ENCODE measurements around the gene EHMT2. TPM values are rescaled to one million over a fixed set of nuclear protein-coding genes. Genes with fewer than 3 reads are reported as not detected.

EHMT2 gene
- 55.6 and 57.8 TPM in 2 replicates for total RNA-seq

GRCh38 chr6:31897612-31898382 is at the start of gene EHMT2:
TSS of gene EHMT2 (minus strand) at chr6:31897698. CDS start at chr6:31897677, 21 bp downstream.

GRCh38 chr6:31945507-31946369 is 48.2 kb upstream of the EHMT2 start, which contains the start of gene CFB:
TSS of gene CFB (plus strand) at chr6:31946095. CDS start at chr6:31946222, 127 bp downstream.

GRCh38 chr6:31927242-31927862 is 29.9 kb upstream of the EHMT2 start, which contains the start of gene C2:
TSS of gene C2 (plus strand) at chr6:31927717. CDS start at chr6:31927753, 36 bp downstream.

GRCh38 chr6:31901953-31902643 is 4.6 kb upstream of the EHMT2 start, which contains the start of gene ZBTB12:
TSS of gene ZBTB12 (minus strand) at chr6:31902086. CDS start at chr6:31901305, 781 bp downstream.

GRCh38 chr6:31878726-31879125 is 18.8 kb downstream of the EHMT2 start, which contains the start of gene SLC44A4:
TSS of gene SLC44A4 (minus strand) at chr6:31878997. CDS start at chr6:31878980, 17 bp downstream.

GRCh38 chr6:31862344-31863235 is 34.9 kb downstream of the EHMT2 start, which contains the start of gene NEU1:
TSS of gene NEU1 (minus strand) at chr6:31862821. CDS start at chr6:31862776, 45 bp downstream.

Small RNAs within 50 kb of the gene (small RNA-seq; reads per million reads assigned to genes)
- gene AL645922.1 (not detected), gene SNORD48 (41.2 reads per million, percentile 97 among the genes with 10 or more reads in this experiment), gene SNORD52 (not detected)

Other genes with a start within 250 kb of the EHMT2 start
- gene BAG6, start 245.0 kb downstream of the EHMT2 start, total RNA-seq = 203 and 221 TPM in 2 replicates
- 0.65 and 1.2 TPM in 2 replicates for gene APOM, start 241.8 kb downstream of the EHMT2 start, total RNA-seq
- 24.4 and 24.5 TPM in 2 replicates for gene C6orf47, start 236.9 kb downstream of the EHMT2 start, total RNA-seq
- gene GPANK1, start 232.7 kb downstream of the EHMT2 start, total RNA-seq = 18.5 and 18.8 TPM in 2 replicates
- gene CSNK2B, start 231.6 kb downstream of the EHMT2 start, total RNA-seq = 117 and 141 TPM in 2 replicates
- 6.3 and 8.4 TPM in 2 replicates for gene LY6G5B, start 227.7 kb downstream of the EHMT2 start, total RNA-seq
- gene LY6G5C, start 216.6 kb downstream of the EHMT2 start, total RNA-seq = 0.16 TPM in 1 of 2 replicates, not detected in the other
- 32.8 and 40.7 TPM in 2 replicates for gene ABHD16A, start 194.4 kb downstream of the EHMT2 start, total RNA-seq
- not detected in 2 replicates for gene LY6G6F, start 190.8 kb downstream of the EHMT2 start, total RNA-seq
- gene LY6G6D, start 182.3 kb downstream of the EHMT2 start, total RNA-seq = not detected in 2 replicates
- not detected in 2 replicates for gene LY6G6C, start 176.0 kb downstream of the EHMT2 start, total RNA-seq
- gene MPIG6B, start 174.3 kb downstream of the EHMT2 start, total RNA-seq = not detected in 2 replicates
- gene DDAH2, start 168.4 kb downstream of the EHMT2 start, total RNA-seq = 62.3 and 78.3 TPM in 2 replicates
- 499 and 664 TPM in 2 replicates for gene CLIC1, start 161.2 kb downstream of the EHMT2 start, total RNA-seq
- 9.6 and 11.7 TPM in 2 replicates for gene MSH5, start 157.7 kb downstream of the EHMT2 start, total RNA-seq
- 0.61 TPM in 1 of 2 replicates, not detected in the other for gene SAPCD1, start 135.0 kb downstream of the EHMT2 start, total RNA-seq
- gene VWA7, start 120.4 kb downstream of the EHMT2 start, total RNA-seq = under 0.01 and 0.97 TPM in 2 replicates
- 48.5 and 60.0 TPM in 2 replicates for gene VARS1, start 101.9 kb downstream of the EHMT2 start, total RNA-seq
- gene LSM2, start 90.7 kb downstream of the EHMT2 start, total RNA-seq = 15.1 and 19.4 TPM in 2 replicates
- 0.73 and 0.97 TPM in 2 replicates for gene HSPA1L, start 82.4 kb downstream of the EHMT2 start, total RNA-seq
- gene HSPA1A, start 82.2 kb downstream of the EHMT2 start, total RNA-seq = 148 and 178 TPM in 2 replicates
- gene HSPA1B, start 70.0 kb downstream of the EHMT2 start, total RNA-seq = 149 and 152 TPM in 2 replicates
- gene NEU1, start 34.9 kb downstream of the EHMT2 start, total RNA-seq = 74.3 and 76.3 TPM in 2 replicates
- not detected in 2 replicates for gene SLC44A4, start 18.7 kb downstream of the EHMT2 start, total RNA-seq
- gene ZBTB12, start 4.4 kb upstream of the EHMT2 start, total RNA-seq = 2.3 and 4.4 TPM in 2 replicates
- 2.1 and 3.3 TPM in 2 replicates for gene C2, start 30.0 kb upstream of the EHMT2 start, total RNA-seq
- gene CFB, start 48.4 kb upstream of the EHMT2 start, total RNA-seq = 13.5 and 31.3 TPM in 2 replicates
- gene NELFE, start 61.3 kb upstream of the EHMT2 start, total RNA-seq = 81.9 and 97.9 TPM in 2 replicates
- 47.5 and 61.8 TPM in 2 replicates for gene SKIC2, start 61.5 kb upstream of the EHMT2 start, total RNA-seq
- gene DXO, start 74.4 kb upstream of the EHMT2 start, total RNA-seq = 21.1 and 21.3 TPM in 2 replicates
- 4.9 and 6.8 TPM in 2 replicates for gene C4A, start 84.4 kb upstream of the EHMT2 start, total RNA-seq
- gene C4B, start 117.1 kb upstream of the EHMT2 start, total RNA-seq = 2.1 and 2.8 TPM in 2 replicates
- gene CYP21A2, start 140.7 kb upstream of the EHMT2 start, total RNA-seq = 0.12 TPM in 1 of 2 replicates, not detected in the other
- gene TNXB, start 211.6 kb upstream of the EHMT2 start, total RNA-seq = 4.1 and 7.4 TPM in 2 replicates
- gene ATF6B, start 230.5 kb upstream of the EHMT2 start, total RNA-seq = 19.3 and 30.8 TPM in 2 replicates
- 5.5 TPM in 2 replicates for gene FKBPL, start 232.6 kb upstream of the EHMT2 start, total RNA-seq